ENCODE measurements around the gene FBLN7. TPM values are rescaled to one million over a fixed set of nuclear protein-coding genes. Genes with fewer than 3 reads are reported as not detected.

Gene FBLN7
- total RNA-seq, 1 experiment from 2014 or later: 0.70 TPM

- no peak overlapping the region for H3K4me3 ChIP-seq
- TF ChIP-seq CTCF (conservative IDR thresholded peaks at IDR 0.05) (no peak), EZH2 (IDR thresholded peaks at IDR 0.05; ENCODE audit: low read depth) (no peak)
- H2AFZ ChIP-seq: no peak overlapping the region
- H3K36me3 ChIP-seq (ENCODE audit: low read depth): no peaks in the 10 kb centered on the region
- ChIA-PET CTCF (no interaction called here), POLR2A (ENCODE audit: unreplicated experiment) (no interaction called here)
- no peak overlapping the region for H3K4me2 ChIP-seq
- H3K9me3 ChIP-seq (ENCODE audit: insufficient read depth, low read depth): 0 out of 2 replicates have a peak, but pooled peaks cover 3% of the 10 kb centered on the region
- no peaks in the 10 kb centered on the region for H3K27me3 ChIP-seq (ENCODE audit: insufficient read depth, low read depth)
- BruUV-seq (replicated peaks): no TSS peak
- no peaks in the 10 kb centered on the region for H3K4me1 ChIP-seq (replicated peaks; ENCODE audit: insufficient read depth)
- H3K9me2 ChIP-seq (ENCODE audit: insufficient read depth): no peaks in the 10 kb centered on the region
- intact Hi-C loops (cut with micrococcal nuclease; ENCODE audit: unreplicated experiment): no loop called here
- no peak overlapping the region for H3K27ac ChIP-seq
- H3K79me2 ChIP-seq (ENCODE audit: low read depth): no peaks in the 10 kb centered on the region
- no peak for DNase-seq
- H4K20me1 ChIP-seq (ENCODE audit: insufficient read depth): no peaks in the 10 kb centered on the region
- no peaks in the 10 kb centered on the region for H3F3A ChIP-seq (ENCODE audit: insufficient read depth, low read depth)
Measured at GRCh38 chr2:112182581-112183034, 44.4 kb downstream of the FBLN7 start.

- intact Hi-C loops (cut with micrococcal nuclease; ENCODE audit: unreplicated experiment): no loop called here
- no peaks in the 10 kb centered on the region for H3K36me3 ChIP-seq (ENCODE audit: low read depth)
- DNase-seq: no peak
- H3K79me2 ChIP-seq (ENCODE audit: low read depth): no peaks in the 10 kb centered on the region
- ChIA-PET POLR2A (ENCODE audit: unreplicated experiment) (no interaction called here), CTCF (no interaction called here)
- H4K20me1 ChIP-seq (ENCODE audit: insufficient read depth): no peaks in the 10 kb centered on the region
- H3K4me3 ChIP-seq: no peak overlapping the region
- no TSS peak for BruUV-seq (replicated peaks)
- no peaks in the 10 kb centered on the region for H3K4me1 ChIP-seq (replicated peaks; ENCODE audit: insufficient read depth)
- TF ChIP-seq CTCF (conservative IDR thresholded peaks at IDR 0.05): no peak
- TF ChIP-seq EZH2 (IDR thresholded peaks at IDR 0.05; ENCODE audit: low read depth): no peak
- H3K9me2 ChIP-seq (ENCODE audit: insufficient read depth): no peaks in the 10 kb centered on the region
- 0 out of 2 replicates have a peak, but pooled peaks cover 3% of the 10 kb centered on the region for H3K9me3 ChIP-seq (ENCODE audit: insufficient read depth, low read depth)
- no peak overlapping the region for H3K4me2 ChIP-seq
- H2AFZ ChIP-seq: no peak overlapping the region
- no peak overlapping the region for H3K27ac ChIP-seq
- H3K27me3 ChIP-seq (ENCODE audit: insufficient read depth, low read depth): no peaks in the 10 kb centered on the region
- no peaks in the 10 kb centered on the region for H3F3A ChIP-seq (ENCODE audit: insufficient read depth, low read depth)
Measured at GRCh38 chr2:112183327-112184025, 45.3 kb downstream of the FBLN7 start.

- DNase-seq: no peak
- Histone ChIP-seq H3K36me3 (ENCODE audit: low read depth) (no peaks in the 10 kb centered on the region), H3K27ac (no peak overlapping the region), H3K79me2 (ENCODE audit: low read depth) (no peaks in the 10 kb centered on the region), H3K9me3 (ENCODE audit: insufficient read depth, low read depth) (0 out of 2 replicates have a peak, but pooled peaks cover under 1% of the 10 kb centered on the region), H3K4me2 (no peak overlapping the region), H4K20me1 (ENCODE audit: insufficient read depth) (no peaks in the 10 kb centered on the region), H3K9me2 (ENCODE audit: insufficient read depth) (no peaks in the 10 kb centered on the region), H3F3A (ENCODE audit: insufficient read depth, low read depth) (no peaks in the 10 kb centered on the region), H3K4me3 (no peak overlapping the region), H2AFZ (no peak overlapping the region), H3K27me3 (ENCODE audit: insufficient read depth, low read depth) (no peaks in the 10 kb centered on the region), H3K4me1 (replicated peaks; ENCODE audit: insufficient read depth) (no peaks in the 10 kb centered on the region)
- intact Hi-C loops (cut with micrococcal nuclease; ENCODE audit: unreplicated experiment): no loop called here
- ChIA-PET POLR2A (ENCODE audit: unreplicated experiment) (no interaction called here), CTCF (no interaction called here)
- TF ChIP-seq EZH2 (IDR thresholded peaks at IDR 0.05; ENCODE audit: low read depth): no peak
- TF ChIP-seq CTCF (conservative IDR thresholded peaks at IDR 0.05): no peak
- BruUV-seq (replicated peaks): no TSS peak
Measured at GRCh38 chr2:112184121-112184520, 45.9 kb downstream of the FBLN7 start.

Data from PC-9 (cell line).